Endothelial cell (in vitro differentiated cells): ENCODE measurements around the gene ILF3. TPM values are rescaled to one million over a fixed set of nuclear protein-coding genes. Genes with fewer than 3 reads are reported as not detected.

Source experiments
- DNase-seq: peaks from one replicate; pipeline ENCODE4 v3.0.0; 2021; ENCODE audit warnings: low spot score
- H3K27ac Mint-ChIP-seq: one replicate; pipeline ENCODE4 v1.8.0; 2021; ENCODE audit warnings: mixed read lengths, inconsistent platforms; ENCODE audit not compliant: unreplicated experiment
- H3K27me3 Mint-ChIP-seq: one replicate; pipeline ENCODE4 v1.8.0; 2021; ENCODE audit warnings: mild to moderate bottlenecking, moderate library complexity, mixed read lengths, inconsistent platforms; ENCODE audit not compliant: unreplicated experiment
- H3K36me3 Mint-ChIP-seq: one replicate; pipeline ENCODE4 v1.8.0; 2021; ENCODE audit warnings: mild to moderate bottlenecking, low read depth, mixed read lengths, inconsistent platforms; ENCODE audit not compliant: unreplicated experiment
- H3K4me1 Mint-ChIP-seq: one replicate; pipeline ENCODE4 v1.8.0; 2021; ENCODE audit warnings: mild to moderate bottlenecking, mixed read lengths, inconsistent platforms; ENCODE audit not compliant: unreplicated experiment
- H3K4me3 Mint-ChIP-seq: one replicate; pipeline ENCODE4 v1.8.0; 2021; ENCODE audit warnings: mild to moderate bottlenecking, mixed read lengths, inconsistent platforms; ENCODE audit not compliant: unreplicated experiment
- H3K9me3 Mint-ChIP-seq: one replicate; pipeline ENCODE4 v1.8.0; 2021; ENCODE audit warnings: mixed read lengths, inconsistent platforms; ENCODE audit not compliant: unreplicated experiment
- total RNA-seq: library from RNA; stranded (reverse); fragmentation: NEBNext Ultra II Directional; extraction: Animal tissue kit (Norgen Biotek cat#: 25700); gene quantifications from one replicate; pipeline ENCODE4 v1.2.1, GENCODE V29; 2021; ENCODE audit not compliant: unreplicated experiment
- TF ChIP-seq, protein P1 (sequence below): fragments of 200-600 bp; sonication (generic); IDR thresholded peaks from one replicate; pipeline ENCODE4 v1.5.0; 2021; ENCODE audit warnings: antibody characterized with exemption; ENCODE audit not compliant: unreplicated experiment

The ILF3 gene
- total RNA-seq, 1 donor from 2014 or later, result 330 TPM

DNA sequence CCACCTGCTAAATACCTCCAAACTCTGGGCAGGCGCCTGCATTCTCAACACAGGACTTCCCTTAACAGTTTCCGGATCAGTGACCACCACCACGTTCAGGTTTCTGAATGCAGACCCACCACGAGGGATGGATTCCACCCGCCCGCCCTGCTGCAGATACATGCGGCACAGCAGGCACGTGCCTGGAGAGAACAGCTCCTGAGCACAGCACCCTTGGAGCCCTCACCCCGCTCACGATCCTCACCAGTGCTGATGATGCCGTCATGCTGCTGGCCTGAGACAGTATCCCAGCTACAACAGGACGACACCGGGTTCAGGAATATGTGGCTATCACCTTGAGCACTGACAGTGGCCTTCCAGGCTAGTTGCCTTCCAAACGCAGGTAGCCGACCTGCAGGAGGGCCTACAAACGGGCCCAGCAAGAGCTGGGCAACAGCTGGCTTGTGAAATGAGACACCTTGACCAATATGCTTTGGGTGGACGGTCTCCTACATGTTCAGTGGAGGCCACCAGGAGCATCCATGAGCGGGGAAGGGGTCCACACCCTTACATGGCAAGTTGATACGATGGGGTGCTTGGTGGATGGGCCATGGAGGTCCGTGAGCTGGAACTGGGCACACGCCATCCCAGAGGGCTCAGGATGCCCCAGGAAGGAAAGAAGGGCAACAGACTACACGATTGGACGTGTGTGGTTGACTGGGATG is 37.2 kb downstream of the ILF3 start:
- DNase-seq, result no peak
- Mint-ChIP-seq H3K27ac (no peak overlapping the region), H3K4me1 (peaks cover 13% of the 10 kb centered on the region), H3K27me3 (peaks cover 29% of the 10 kb centered on the region), H3K4me3 (peak overlapping the region; percentile 47), H3K9me3 (no peaks in the 10 kb centered on the region), H3K36me3 (peaks cover 29% of the 10 kb centered on the region)
- TF ChIP-seq, protein P1, sequence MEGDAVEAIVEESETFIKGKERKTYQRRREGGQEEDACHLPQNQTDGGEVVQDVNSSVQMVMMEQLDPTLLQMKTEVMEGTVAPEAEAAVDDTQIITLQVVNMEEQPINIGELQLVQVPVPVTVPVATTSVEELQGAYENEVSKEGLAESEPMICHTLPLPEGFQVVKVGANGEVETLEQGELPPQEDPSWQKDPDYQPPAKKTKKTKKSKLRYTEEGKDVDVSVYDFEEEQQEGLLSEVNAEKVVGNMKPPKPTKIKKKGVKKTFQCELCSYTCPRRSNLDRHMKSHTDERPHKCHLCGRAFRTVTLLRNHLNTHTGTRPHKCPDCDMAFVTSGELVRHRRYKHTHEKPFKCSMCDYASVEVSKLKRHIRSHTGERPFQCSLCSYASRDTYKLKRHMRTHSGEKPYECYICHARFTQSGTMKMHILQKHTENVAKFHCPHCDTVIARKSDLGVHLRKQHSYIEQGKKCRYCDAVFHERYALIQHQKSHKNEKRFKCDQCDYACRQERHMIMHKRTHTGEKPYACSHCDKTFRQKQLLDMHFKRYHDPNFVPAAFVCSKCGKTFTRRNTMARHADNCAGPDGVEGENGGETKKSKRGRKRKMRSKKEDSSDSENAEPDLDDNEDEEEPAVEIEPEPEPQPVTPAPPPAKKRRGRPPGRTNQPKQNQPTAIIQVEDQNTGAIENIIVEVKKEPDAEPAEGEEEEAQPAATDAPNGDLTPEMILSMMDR, result no peak

DNA sequence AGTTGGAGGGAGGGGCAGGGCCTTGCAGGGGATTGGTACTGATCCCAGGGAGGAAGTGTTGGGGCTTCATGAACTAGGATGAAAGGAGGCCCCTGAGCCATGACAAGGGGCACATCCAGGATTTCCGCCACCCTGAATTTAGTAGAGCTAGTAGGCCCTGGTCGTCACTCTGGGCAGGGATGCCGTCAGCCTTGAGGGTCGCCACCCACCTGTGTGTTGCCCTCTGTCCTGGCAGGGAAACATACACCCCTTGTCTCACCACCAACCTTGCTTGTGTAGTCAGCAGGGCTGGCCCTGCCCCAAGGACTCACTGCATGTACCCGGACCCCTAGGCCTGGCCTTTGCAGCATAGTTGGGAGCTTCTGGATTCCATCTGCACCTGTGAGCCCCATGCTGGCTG is 37.7 kb downstream of the ILF3 start:
- Mint-ChIP-seq H3K4me3 (peak overlapping the region; percentile 47), H3K9me3 (no peaks in the 10 kb centered on the region), H3K36me3 (peaks cover 29% of the 10 kb centered on the region), H3K27me3 (peaks cover 25% of the 10 kb centered on the region), H3K4me1 (peaks cover 13% of the 10 kb centered on the region), H3K27ac (no peak overlapping the region)
- DNase-seq, result no peak
- TF ChIP-seq, protein P1, result no peak

DNA sequence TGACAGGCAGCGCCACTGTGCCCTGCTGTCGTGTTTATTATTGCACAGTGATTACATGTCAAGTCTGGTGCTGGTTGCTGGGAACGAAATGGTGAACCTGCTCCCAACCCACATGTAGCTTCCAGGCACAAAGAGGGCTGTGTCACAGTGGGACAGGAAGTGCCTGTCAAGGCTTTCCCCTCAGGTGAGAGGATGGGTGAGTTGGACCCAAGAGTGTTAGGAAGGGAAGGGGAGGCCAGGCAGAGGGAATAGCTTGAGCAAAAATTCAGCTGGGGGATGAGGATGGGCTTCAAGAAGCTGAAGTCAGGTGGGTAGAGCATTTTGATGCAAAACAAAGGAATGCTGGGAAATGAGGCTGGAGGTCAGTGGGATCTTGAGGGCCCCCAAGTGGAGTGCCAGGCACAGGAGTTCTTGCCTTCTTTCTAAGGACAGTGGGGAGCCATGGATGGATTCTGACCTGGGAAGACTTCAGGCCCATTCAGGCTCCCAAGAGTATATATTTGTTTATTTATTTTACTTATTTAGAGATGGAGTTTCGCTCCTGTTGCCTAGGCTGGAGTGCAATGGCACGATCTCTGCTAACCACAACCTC is 38.6 kb downstream of the ILF3 start:
- Mint-ChIP-seq H3K27ac (no peak overlapping the region), H3K27me3 (peaks cover 26% of the 10 kb centered on the region), H3K4me1 (peaks cover 13% of the 10 kb centered on the region), H3K4me3 (peak overlapping the region; percentile 12), H3K36me3 (peaks cover 29% of the 10 kb centered on the region), H3K9me3 (no peaks in the 10 kb centered on the region)
- DNase-seq, result no peak
- TF ChIP-seq, protein P1, result no peak

DNA sequence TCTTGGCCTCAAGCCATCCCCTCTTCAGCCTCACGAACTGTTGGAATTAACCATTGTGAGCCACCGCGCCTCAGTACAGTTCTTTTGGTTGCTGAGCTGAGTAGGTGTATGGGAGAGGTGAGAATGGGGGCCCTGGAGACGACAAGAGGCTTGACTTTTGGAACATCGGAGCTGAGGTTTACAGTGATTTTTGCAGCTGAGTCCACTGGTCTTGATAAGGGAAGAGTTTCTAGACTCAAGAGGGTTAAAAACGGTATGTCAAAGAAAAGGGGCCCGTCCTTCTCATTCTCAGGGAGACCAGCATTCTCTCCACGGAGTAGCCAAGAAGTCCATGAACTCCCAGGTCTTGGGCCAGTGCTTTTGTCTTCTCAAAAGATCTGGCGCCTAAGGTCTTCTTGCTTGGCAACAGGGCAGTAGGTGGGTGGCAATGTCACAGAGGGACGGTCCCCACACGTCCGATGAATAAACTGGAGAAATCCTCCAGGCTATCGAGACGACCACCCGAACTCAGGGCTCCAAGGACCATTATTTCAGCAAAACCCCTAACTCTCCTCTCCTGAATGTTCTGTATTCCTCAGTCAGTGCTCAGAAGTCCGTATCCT is 40.7 kb downstream of the ILF3 start:
- Mint-ChIP-seq H3K27me3 (peaks cover 27% of the 10 kb centered on the region), H3K36me3 (peaks cover 23% of the 10 kb centered on the region), H3K27ac (peak overlapping the region; percentile 9), H3K9me3 (no peaks in the 10 kb centered on the region), H3K4me3 (peak overlapping the region; percentile 42), H3K4me1 (peaks cover 13% of the 10 kb centered on the region)
- TF ChIP-seq, protein P1, result no peak
- no peak for DNase-seq
